Measurements from ENCODE around the gene SPSB2.

GRCh38 chr12:6830999-6831398, 42.1 kb downstream of the SPSB2 start:
- TF ChIP-seq CTCF (IDR thresholded peaks at IDR 0.05) (no peak), POLR2A (IDR thresholded peaks at IDR 0.05) (no peak)
